ENCODE measurements around the gene NOP53.

- TF ChIP-seq CTCF (IDR thresholded peaks at IDR 0.05; ENCODE audit: poor library complexity, severe bottlenecking) (no peak), POLR2AphosphoS5 (IDR thresholded peaks at IDR 0.05) (no peak), EP300 (conservative IDR thresholded peaks at IDR 0.05; ENCODE audit: poor library complexity, severe bottlenecking) (no peak), REST (IDR thresholded peaks at IDR 0.05; ENCODE audit: borderline replicate concordance) (no peak), EZH2 (IDR thresholded peaks at IDR 0.05; ENCODE audit: borderline replicate concordance, insufficient read depth, low read length, poor library complexity, severe bottlenecking) (no peak), MXI1 (conservative IDR thresholded peaks at IDR 0.05; ENCODE audit: poor library complexity, severe bottlenecking) (no peak), RAD21 (conservative IDR thresholded peaks at IDR 0.05) (no peak), TAF1 (IDR thresholded peaks at IDR 0.05; ENCODE audit: low read depth) (no peak)
Observed at GRCh38 chr19:47756953-47757608, 11.7 kb downstream of the NOP53 start.
